ENCODE results near the gene HAPLN2.

Gene HAPLN2

DNA sequence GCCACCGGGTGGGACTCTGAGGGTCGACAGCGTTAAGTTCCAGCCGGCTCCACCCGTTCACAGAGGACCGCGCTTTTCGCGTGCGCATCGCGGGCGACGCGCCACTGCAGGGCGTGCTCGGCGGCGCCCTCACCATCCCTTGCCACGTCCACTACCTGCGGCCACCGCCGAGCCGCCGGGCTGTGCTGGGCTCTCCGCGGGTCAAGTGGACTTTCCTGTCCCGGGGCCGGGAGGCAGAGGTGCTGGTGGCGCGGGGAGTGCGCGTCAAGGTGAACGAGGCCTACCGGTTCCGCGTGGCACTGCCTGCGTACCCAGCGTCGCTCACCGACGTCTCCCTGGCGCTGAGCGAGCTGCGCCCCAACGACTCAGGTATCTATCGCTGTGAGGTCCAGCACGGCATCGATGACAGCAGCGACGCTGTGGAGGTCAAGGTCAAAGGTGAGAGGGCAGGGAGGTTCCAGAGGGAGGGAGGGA lies 27.6 kb downstream of the HAPLN2 start:
- DNase-seq, result no peak

GRCh38 chr1:156647351-156647750 lies 28.1 kb downstream of the HAPLN2 start:
- DNase-seq, result no peak

GRCh38 chr1:156648496-156648895 lies 29.3 kb downstream of the HAPLN2 start:
- DNase-seq, result no peak

DNA sequence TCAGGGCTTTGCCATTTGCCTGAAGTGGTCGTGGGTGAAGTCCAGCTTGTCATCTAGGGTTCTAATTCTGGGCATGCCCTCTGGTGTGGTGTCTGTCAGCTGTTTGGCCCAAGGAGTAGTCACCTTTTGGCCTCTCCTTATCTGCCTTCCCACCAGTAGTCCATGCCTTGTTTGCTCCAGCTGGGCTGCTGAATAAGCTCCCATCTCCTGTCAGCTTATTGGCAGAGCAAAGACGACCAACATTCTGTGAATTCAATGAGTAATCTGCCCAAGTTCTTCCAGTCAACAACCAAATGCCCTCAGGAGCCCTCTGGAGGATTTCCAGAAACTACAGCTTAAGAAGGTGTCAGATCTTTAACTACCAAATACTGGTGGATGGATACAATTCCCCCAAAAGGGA lies 29.7 kb downstream of the HAPLN2 start:
- no peak for DNase-seq

- DNase-seq, result peak; percentile 78
Measured at GRCh38 chr1:156652131-156652991, 33.1 kb downstream of the HAPLN2 start.

GRCh38 chr1:156652992-156653355 lies 33.8 kb downstream of the HAPLN2 start:
- DNase-seq, result no peak

GRCh38 chr1:156654700-156655099 lies 35.5 kb downstream of the HAPLN2 start:
- no peak for DNase-seq

DNA sequence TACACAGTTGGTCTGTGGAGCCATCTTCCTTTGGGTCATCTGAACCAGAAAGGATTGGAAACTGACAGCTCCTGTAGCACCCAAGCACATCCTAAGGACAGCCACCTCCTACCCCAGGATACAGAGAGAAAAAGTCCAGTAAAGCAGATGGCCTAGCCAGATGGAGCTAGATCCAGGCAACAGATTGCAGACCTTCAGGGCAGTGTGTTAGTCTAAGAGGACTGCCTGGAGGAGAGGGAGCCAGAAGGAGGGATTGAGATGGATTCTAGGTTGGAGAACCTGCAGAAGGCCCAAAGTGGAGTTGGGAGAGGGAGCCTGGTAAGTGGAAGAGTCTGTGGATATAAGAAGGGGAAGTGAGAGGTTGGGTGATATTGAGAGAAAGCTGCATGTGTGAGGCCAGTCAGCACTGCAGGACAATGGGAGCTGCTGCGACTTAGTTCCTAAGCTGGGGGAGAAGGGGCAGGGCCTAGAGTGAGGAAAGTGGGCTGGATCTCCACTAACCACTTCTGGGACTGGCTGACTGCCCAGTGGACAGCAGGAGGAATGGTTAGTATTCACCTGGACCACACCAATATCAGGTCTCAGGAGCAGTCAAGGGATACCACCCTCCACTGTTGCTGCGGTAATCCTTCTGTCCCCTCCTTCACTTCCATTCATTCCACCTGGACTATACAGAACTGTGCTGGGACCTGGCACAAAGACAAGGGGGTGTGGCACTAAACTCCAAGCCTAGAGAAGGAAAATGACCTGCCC lies 36.1 kb downstream of the HAPLN2 start:
- no peak for DNase-seq

- DNase-seq, result no peak
Measured at GRCh38 chr1:156655904-156656516, 36.8 kb downstream of the HAPLN2 start.

DNA sequence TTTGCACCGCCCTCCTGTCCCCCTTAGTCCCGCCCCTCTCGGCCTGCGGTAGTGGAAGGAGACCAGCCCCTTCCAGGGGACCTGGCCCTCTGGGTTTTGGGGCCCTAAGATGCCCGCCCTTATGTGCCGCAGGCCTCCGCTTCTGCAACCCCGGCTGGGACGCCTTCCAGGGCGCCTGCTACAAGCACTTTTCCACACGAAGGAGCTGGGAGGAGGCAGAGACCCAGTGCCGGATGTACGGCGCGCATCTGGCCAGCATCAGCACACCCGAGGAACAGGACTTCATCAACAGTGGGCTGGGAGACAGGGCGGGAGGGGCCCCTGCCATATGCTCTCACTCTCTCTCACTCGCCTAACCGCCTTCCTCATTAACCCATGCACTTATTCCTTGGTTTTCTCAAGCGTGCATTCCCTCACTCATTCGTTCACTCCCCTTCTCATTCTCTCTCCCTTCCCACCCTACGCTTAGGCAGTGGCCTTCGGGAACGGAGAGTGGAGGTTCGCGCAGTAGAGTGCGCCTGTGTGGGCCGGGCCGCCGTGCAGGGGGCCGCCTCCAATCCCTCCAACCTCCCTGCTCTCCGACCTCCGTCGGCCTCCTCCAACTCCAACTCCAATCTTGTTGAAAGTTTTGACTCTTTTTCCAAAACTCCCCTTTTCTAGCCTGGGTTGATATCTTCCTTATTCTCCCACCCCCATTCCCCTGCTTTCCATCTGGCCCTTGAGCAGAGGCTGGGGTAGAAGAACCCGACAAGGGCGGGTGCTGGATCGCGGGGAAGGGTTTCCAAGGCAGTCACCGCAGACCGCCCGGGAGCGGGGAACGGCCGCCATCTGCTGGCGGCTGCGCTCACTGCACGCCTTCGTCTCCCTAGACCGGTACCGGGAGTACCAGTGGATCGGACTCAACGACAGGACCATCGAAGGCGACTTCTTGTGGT lies 37.9 kb downstream of the HAPLN2 start:
- peak; percentile 74 for DNase-seq

DNA sequence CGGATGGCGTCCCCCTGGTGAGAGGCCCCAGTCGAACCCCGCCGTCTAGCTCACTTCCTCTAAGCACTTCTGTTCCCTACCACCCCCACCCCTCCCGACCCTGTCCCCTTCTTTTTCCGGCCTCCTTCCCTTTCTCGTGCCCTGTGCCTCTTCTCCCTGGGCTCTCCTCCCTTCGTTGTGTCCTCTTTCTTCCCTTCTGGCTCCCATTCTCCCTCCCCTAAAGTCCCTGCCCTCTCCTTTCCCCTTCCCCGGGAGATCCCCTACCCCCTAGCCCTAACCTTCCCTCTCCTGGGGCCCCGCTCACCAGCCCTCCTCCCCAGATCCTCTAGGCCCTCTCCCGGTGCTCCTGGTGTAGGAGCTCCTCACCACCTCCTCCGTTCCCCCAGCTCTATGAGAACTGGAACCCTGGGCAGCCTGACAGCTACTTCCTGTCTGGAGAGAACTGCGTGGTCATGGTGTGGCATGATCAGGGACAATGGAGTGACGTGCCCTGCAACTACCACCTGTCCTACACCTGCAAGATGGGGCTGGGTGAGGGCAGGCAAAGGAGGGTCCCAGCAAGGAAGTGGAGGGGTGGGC lies 38.6 kb downstream of the HAPLN2 start:
- DNase-seq, result peak; percentile 52

- DNase-seq, result no peak
Measured at GRCh38 chr1:156658496-156658895, 39.3 kb downstream of the HAPLN2 start.

DNA sequence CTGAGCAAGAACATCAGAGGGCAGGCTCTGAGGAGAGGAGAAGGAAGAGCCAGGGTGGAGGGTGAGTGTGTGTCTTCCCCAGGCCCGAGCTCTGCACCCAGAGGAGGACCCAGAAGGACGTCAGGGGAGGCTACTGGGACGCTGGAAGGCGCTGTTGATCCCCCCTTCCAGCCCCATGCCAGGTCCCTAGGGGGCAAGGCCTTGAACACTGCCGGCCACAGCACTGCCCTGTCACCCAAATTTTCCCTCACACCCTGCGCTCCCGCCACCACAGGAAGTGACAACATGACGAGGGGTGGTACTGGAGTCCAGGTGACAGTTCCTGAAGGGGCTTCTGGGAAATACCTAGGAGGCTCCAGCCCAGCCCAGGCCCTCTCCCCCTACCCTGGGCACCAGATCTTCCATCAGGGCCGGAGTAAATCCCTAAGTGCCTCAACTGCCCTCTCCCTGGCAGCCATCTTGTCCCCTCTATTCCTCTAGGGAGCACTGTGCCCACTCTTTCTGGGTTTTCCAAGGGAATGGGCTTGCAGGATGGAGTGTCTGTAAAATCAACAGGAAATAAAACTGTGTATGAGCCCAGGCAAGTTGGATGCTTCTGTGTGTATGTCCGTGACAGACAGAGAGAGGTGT lies 39.8 kb downstream of the HAPLN2 start:
- no peak for DNase-seq

DNA sequence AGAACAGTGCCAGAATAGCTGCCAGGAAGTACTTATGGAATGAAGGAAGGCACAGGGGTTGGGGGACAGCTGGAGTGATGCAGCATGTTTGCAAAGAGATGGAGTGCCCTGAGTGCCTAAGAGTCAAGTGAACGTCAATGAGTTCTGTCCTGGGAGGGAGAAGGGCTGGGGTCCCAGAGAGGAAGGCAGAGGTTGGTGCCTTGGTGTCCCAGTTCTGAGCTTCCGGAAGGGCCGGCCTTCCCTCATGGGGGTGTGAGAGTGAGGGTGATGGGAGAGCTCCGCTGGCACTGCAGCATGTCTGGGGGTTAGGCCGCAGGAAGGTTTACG lies 40.4 kb downstream of the HAPLN2 start:
- DNase-seq, result no peak

- DNase-seq, result peak; percentile 98
Measured at GRCh38 chr1:156659988-156660751, 41.0 kb downstream of the HAPLN2 start.

- DNase-seq, result no peak
Measured at GRCh38 chr1:156660752-156661112, 41.5 kb downstream of the HAPLN2 start.

- DNase-seq, result no peak
Measured at GRCh38 chr1:156662005-156662799, 43.0 kb downstream of the HAPLN2 start.

DNA sequence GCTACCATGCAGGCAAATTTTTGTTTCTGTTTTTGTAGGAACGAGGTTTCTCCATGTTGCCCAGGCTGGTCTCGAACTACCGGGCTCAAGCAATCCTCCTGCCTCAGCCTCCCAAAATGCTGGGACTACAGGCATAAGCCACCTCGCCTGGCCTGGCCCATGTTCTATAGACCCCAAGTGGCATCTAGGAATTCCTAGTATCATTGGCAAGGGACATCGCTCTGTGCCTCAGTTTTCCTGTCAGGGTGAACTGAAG lies 43.5 kb downstream of the HAPLN2 start:
- no peak for DNase-seq

DNA sequence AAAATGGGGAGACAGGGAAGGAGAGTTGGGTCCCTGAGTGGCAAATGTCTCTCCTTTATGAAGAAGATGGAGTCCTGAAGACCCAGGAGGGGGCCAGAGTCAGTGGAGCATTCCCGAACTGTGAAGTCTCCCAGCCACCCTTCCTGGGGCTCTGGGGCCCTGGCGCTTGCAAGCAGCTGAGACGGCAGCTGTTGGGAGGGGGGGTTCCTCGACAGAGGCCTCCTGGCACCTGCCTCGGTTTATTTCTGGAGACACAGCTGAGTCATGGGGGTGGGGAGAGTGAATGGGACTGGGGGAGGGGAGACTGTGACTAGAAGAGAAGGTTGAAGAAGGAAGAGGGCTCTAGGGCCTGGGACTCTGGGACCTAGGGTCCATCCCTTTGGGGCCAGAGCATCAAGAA lies 44.0 kb downstream of the HAPLN2 start:
- no peak for DNase-seq

GRCh38 chr1:156664046-156664766 lies 45.0 kb downstream of the HAPLN2 start:
- DNase-seq, result no peak
